ENCODE data around the gene CERS6.

Gene CERS6

GRCh38 chr2:168635065-168635577, 179.0 kb downstream of the CERS6 start:
- no peak overlapping the region for H3K4me3 ChIP-seq (ENCODE audit: low read depth, low read length)
- TF ChIP-seq MYC (IDR thresholded peaks at IDR 0.05; ENCODE audit: low read depth, low read length) (no peak), POLR2A (IDR thresholded peaks at IDR 0.05; ENCODE audit: extremely low read depth, insufficient read length) (no peak), CTCF (IDR thresholded peaks at IDR 0.05; ENCODE audit: low read depth, low read length) (no peak), MAX (IDR thresholded peaks at IDR 0.05; ENCODE audit: low read depth, low read length) (no peak)
- DNase-seq (ENCODE audit: low read depth), result no peak

- DNase-seq (ENCODE audit: low read depth), result no peak
- no peak for TF ChIP-seq POLR2A (IDR thresholded peaks at IDR 0.05; ENCODE audit: extremely low read depth, insufficient read length)
- TF ChIP-seq MYC (IDR thresholded peaks at IDR 0.05; ENCODE audit: low read depth, low read length), result no peak
- TF ChIP-seq CTCF (IDR thresholded peaks at IDR 0.05; ENCODE audit: low read depth, low read length), result no peak
- TF ChIP-seq MAX (IDR thresholded peaks at IDR 0.05; ENCODE audit: low read depth, low read length), result no peak
- H3K4me3 ChIP-seq (ENCODE audit: low read depth, low read length), result no peak overlapping the region
Observed at GRCh38 chr2:168639018-168639417, 182.9 kb downstream of the CERS6 start.

- no peak for TF ChIP-seq CTCF (IDR thresholded peaks at IDR 0.05; ENCODE audit: low read depth, low read length)
- no peak for TF ChIP-seq MAX (IDR thresholded peaks at IDR 0.05; ENCODE audit: low read depth, low read length)
- no peak for TF ChIP-seq POLR2A (IDR thresholded peaks at IDR 0.05; ENCODE audit: extremely low read depth, insufficient read length)
- no peak for TF ChIP-seq MYC (IDR thresholded peaks at IDR 0.05; ENCODE audit: low read depth, low read length)
- DNase-seq (ENCODE audit: low read depth), result no peak
Observed at GRCh38 chr2:168639441-168639898, 183.4 kb downstream of the CERS6 start.

GRCh38 chr2:168640039-168640438, 184.0 kb downstream of the CERS6 start:
- no peak for DNase-seq (ENCODE audit: low read depth)
- TF ChIP-seq POLR2A (IDR thresholded peaks at IDR 0.05; ENCODE audit: extremely low read depth, insufficient read length) (no peak), MAX (IDR thresholded peaks at IDR 0.05; ENCODE audit: low read depth, low read length) (no peak), MYC (IDR thresholded peaks at IDR 0.05; ENCODE audit: low read depth, low read length) (no peak), CTCF (IDR thresholded peaks at IDR 0.05; ENCODE audit: low read depth, low read length) (no peak)
- no peak overlapping the region for H3K4me3 ChIP-seq (ENCODE audit: low read depth, low read length)

More at GRCh38 chr2:168639441-168639898, 183.4 kb downstream of the CERS6 start:
- H3K4me3 ChIP-seq (ENCODE audit: low read depth, low read length), result no peak overlapping the region

GRCh38 chr2:168641636-168642035, 185.6 kb downstream of the CERS6 start:
- TF ChIP-seq MAX (IDR thresholded peaks at IDR 0.05; ENCODE audit: low read depth, low read length), result no peak
- TF ChIP-seq POLR2A (IDR thresholded peaks at IDR 0.05; ENCODE audit: extremely low read depth, insufficient read length), result no peak
- H3K4me3 ChIP-seq (ENCODE audit: low read depth, low read length), result no peak overlapping the region
- no peak for DNase-seq (ENCODE audit: low read depth)

- H3K4me3 ChIP-seq (ENCODE audit: low read depth, low read length), result no peak overlapping the region
- no peak for TF ChIP-seq MYC (IDR thresholded peaks at IDR 0.05; ENCODE audit: low read depth, low read length)
- TF ChIP-seq POLR2A (IDR thresholded peaks at IDR 0.05; ENCODE audit: extremely low read depth, insufficient read length), result no peak
- no peak for TF ChIP-seq MAX (IDR thresholded peaks at IDR 0.05; ENCODE audit: low read depth, low read length)
- no peak for TF ChIP-seq CTCF (IDR thresholded peaks at IDR 0.05; ENCODE audit: low read depth, low read length)
- no peak for DNase-seq (ENCODE audit: low read depth)
Observed at GRCh38 chr2:168642873-168643272, 186.8 kb downstream of the CERS6 start.
